ENCODE measurements around the gene POLRMT.

GRCh38 chr19:682678-683320 lies 49.5 kb upstream of the POLRMT start:
- TF ChIP-seq CTCF (IDR thresholded peaks at IDR 0.05): no peak
- TF ChIP-seq POLR2A (IDR thresholded peaks at IDR 0.05): no peak

All from breast epithelium (tissue), 3 donors.